ENCODE data around the gene SLC44A5.
A peak's percentile ranks its signal among the peaks of the same experiment; 100 is the strongest.

Gene SLC44A5

DNA sequence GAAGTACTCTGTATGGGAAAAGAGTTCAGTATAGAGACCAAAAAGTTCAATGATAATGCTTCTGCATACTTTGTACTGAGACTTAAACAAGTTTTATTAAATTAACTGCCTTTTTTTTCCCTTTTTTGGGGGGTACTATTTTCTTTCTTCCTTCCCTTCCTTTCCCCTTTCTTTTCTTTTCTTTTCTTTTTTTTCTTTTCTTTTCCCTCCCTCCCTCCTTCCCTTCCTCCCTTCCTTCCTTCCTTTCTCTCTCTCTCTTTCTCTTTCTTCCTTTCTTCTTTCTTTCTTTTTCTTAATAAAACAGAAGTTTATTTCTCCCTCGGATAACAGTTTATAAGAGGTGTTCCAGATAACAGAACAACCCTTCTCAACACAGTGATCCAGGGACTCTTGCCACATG lies 399.3 kb downstream of the SLC44A5 start:
- no peak overlapping the region for H3K4me3 ChIP-seq (IDR thresholded peaks at IDR 0.05; ENCODE audit: insufficient read depth, low read depth, low read length)
- no peak overlapping the region for H3K27ac ChIP-seq
- no peaks in the 10 kb centered on the region for H4K20me1 ChIP-seq (ENCODE audit: insufficient read depth)
- H2AFZ ChIP-seq (ENCODE audit: low read depth) = no peak overlapping the region
- H3K79me2 ChIP-seq (ENCODE audit: insufficient read depth, low read depth) = no peaks in the 10 kb centered on the region
- H3K4me1 ChIP-seq (ENCODE audit: low read depth, poor library complexity, severe bottlenecking) = no peaks in the 10 kb centered on the region
- H3K27me3 ChIP-seq (ENCODE audit: insufficient read depth, low read depth) = no peaks in the 10 kb centered on the region
- H3K9ac ChIP-seq = no peak overlapping the region
- H3K36me3 ChIP-seq (ENCODE audit: insufficient read depth) = no peaks in the 10 kb centered on the region
- no peak overlapping the region for H3K4me2 ChIP-seq
- TF ChIP-seq, protein P1, sequence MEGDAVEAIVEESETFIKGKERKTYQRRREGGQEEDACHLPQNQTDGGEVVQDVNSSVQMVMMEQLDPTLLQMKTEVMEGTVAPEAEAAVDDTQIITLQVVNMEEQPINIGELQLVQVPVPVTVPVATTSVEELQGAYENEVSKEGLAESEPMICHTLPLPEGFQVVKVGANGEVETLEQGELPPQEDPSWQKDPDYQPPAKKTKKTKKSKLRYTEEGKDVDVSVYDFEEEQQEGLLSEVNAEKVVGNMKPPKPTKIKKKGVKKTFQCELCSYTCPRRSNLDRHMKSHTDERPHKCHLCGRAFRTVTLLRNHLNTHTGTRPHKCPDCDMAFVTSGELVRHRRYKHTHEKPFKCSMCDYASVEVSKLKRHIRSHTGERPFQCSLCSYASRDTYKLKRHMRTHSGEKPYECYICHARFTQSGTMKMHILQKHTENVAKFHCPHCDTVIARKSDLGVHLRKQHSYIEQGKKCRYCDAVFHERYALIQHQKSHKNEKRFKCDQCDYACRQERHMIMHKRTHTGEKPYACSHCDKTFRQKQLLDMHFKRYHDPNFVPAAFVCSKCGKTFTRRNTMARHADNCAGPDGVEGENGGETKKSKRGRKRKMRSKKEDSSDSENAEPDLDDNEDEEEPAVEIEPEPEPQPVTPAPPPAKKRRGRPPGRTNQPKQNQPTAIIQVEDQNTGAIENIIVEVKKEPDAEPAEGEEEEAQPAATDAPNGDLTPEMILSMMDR (conservative IDR thresholded peaks at IDR 0.05; ENCODE audit: low read depth, low read length) = no peak

DNA sequence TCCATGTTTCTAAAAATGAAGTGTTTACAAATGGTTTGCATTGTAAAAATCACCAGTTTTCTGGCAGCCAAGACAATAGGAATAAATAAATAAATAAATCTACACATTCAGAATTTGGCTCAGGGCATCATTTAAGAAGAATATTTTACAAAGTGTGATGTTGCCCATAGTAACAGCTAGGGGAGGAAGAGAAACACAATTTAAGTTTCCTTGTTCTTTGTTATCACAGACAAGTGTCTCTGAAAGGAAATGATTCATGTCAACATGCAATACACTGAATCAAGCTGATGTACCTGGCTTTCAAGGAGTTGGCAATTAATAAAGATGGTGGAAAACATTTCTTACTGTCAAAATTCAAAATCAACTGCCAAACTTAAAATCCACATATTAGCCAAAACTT lies 402.1 kb downstream of the SLC44A5 start:
- Histone ChIP-seq H4K20me1 (ENCODE audit: insufficient read depth) (no peaks in the 10 kb centered on the region), H3K79me2 (ENCODE audit: insufficient read depth, low read depth) (no peaks in the 10 kb centered on the region)

DNA sequence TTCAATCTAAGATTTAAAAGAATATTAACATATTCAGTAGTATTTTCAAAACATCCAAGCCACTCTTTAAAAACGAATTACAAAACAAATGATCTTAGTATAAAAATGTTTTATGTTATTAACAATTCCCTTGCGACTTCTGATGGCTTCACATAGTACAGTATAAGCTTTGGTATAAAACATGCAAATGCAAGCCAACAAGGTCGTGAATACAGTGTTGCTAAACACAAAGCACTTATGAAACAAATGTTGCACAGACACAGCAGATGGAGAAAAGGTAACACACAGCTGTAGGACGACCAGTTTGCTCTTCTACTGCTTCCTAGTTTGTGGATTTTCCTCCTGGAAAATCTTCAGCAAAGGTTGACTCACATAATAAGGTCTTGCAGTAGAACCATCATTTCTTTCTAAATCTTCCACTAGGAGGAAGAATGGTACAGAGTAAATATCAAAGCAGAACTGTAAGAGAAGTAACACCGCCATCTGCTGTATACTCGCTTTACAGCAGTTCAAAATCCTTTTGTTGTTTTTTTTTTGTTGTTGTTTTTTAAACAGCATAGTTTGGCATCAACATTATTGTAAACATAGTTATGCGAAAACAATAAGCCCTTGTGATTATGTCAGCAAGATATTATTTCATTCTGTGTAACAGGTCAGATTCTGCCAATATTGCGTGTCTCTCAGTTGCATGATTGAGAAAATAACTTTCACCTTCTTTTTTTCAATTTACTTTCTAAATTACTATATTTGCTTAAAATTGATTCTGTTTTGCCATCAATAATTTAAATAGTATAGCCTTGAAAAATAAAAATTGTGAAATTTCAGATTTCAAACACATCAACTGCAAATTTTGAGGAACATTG lies 407.3 kb downstream of the SLC44A5 start:
- H3K79me2 ChIP-seq (ENCODE audit: insufficient read depth, low read depth) = no peaks in the 10 kb centered on the region
- no peaks in the 10 kb centered on the region for H3K36me3 ChIP-seq (ENCODE audit: insufficient read depth)
- H3K27ac ChIP-seq = no peak overlapping the region
- no peak overlapping the region for H3K4me3 ChIP-seq (IDR thresholded peaks at IDR 0.05; ENCODE audit: insufficient read depth, low read depth, low read length)
- H3K4me1 ChIP-seq (ENCODE audit: low read depth, poor library complexity, severe bottlenecking) = peaks cover 4% of the 10 kb centered on the region
- TF ChIP-seq, protein P1 (conservative IDR thresholded peaks at IDR 0.05; ENCODE audit: low read depth, low read length) = peak; percentile 76
- no peak overlapping the region for H3K9ac ChIP-seq
- H3K27me3 ChIP-seq (ENCODE audit: insufficient read depth, low read depth) = no peaks in the 10 kb centered on the region
- H3K4me2 ChIP-seq = no peak overlapping the region
- no peaks in the 10 kb centered on the region for H4K20me1 ChIP-seq (ENCODE audit: insufficient read depth)
- no peak overlapping the region for H2AFZ ChIP-seq (ENCODE audit: low read depth)

More for the DNA sequence above, 402.1 kb downstream of the SLC44A5 start:
- H3K27ac ChIP-seq = no peak overlapping the region
- H3K4me1 ChIP-seq (ENCODE audit: low read depth, poor library complexity, severe bottlenecking) = no peaks in the 10 kb centered on the region
- TF ChIP-seq, protein P1 (conservative IDR thresholded peaks at IDR 0.05; ENCODE audit: low read depth, low read length) = no peak
- H2AFZ ChIP-seq (ENCODE audit: low read depth) = no peak overlapping the region
- no peaks in the 10 kb centered on the region for H3K36me3 ChIP-seq (ENCODE audit: insufficient read depth)
- H3K27me3 ChIP-seq (ENCODE audit: insufficient read depth, low read depth) = no peaks in the 10 kb centered on the region
- no peak overlapping the region for H3K4me3 ChIP-seq (IDR thresholded peaks at IDR 0.05; ENCODE audit: insufficient read depth, low read depth, low read length)
- no peak overlapping the region for H3K4me2 ChIP-seq
- H3K9ac ChIP-seq = no peak overlapping the region

DNA sequence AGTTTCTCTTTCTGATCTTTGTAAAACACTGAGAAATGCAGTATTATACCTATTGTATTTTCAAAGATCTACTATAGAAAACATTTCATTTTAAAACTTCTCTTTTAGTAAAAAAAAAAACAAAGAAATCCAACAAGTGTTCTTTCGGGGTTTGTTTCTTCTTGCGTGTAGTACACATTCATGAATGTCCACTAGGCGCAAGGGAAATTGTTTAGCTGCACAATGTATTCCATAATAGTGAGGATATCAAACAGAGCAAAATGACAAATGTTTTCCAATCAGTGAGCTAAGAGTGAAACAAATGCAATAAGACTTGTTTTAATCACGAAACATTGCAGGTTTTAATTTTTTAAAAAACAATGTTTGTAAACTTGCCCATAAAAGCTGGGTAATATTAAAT lies 408.2 kb downstream of the SLC44A5 start:
- no peaks in the 10 kb centered on the region for H3K36me3 ChIP-seq (ENCODE audit: insufficient read depth)
- no peaks in the 10 kb centered on the region for H3K27me3 ChIP-seq (ENCODE audit: insufficient read depth, low read depth)
- no peak overlapping the region for H3K27ac ChIP-seq
- no peaks in the 10 kb centered on the region for H3K79me2 ChIP-seq (ENCODE audit: insufficient read depth, low read depth)
- no peak overlapping the region for H2AFZ ChIP-seq (ENCODE audit: low read depth)
- H3K4me3 ChIP-seq (IDR thresholded peaks at IDR 0.05; ENCODE audit: insufficient read depth, low read depth, low read length) = no peak overlapping the region
- peaks cover 4% of the 10 kb centered on the region for H3K4me1 ChIP-seq (ENCODE audit: low read depth, poor library complexity, severe bottlenecking)
- TF ChIP-seq, protein P1 (conservative IDR thresholded peaks at IDR 0.05; ENCODE audit: low read depth, low read length) = no peak
- no peaks in the 10 kb centered on the region for H4K20me1 ChIP-seq (ENCODE audit: insufficient read depth)
- no peak overlapping the region for H3K4me2 ChIP-seq
- no peak overlapping the region for H3K9ac ChIP-seq

Data from KMS-11 (cell line).